ENCODE data around the gene CAPN12. TPM values are rescaled to one million over a fixed set of nuclear protein-coding genes. Genes with fewer than 3 reads are reported as not detected.

Gene CAPN12
- total RNA-seq, 1 experiment from 2014 or later, result 14.7 TPM

Other genes starting within 250 kb of the CAPN12 start
- 1.2 TPM in 1 of 2 replicates, not detected in the other for gene MAP4K1, start 126.5 kb downstream of the CAPN12 start, total RNA-seq (2022)
- gene EIF3K, start 125.3 kb downstream of the CAPN12 start, total RNA-seq (2022), result 334 and 338 TPM in 2 replicates
- 1,462 and 1,577 TPM in 2 replicates for gene ACTN4, start 96.8 kb downstream of the CAPN12 start, total RNA-seq (2022)
- gene LGALS7, start 29.0 kb upstream of the CAPN12 start, total RNA-seq (2022), result not detected in 2 replicates
- gene LGALS7B, start 44.7 kb upstream of the CAPN12 start, total RNA-seq (2022), result 3.2 and 4.8 TPM in 2 replicates
- gene LGALS4, start 68.5 kb upstream of the CAPN12 start, total RNA-seq (2022), result 321 and 537 TPM in 2 replicates
- gene ECH1, start 87.3 kb upstream of the CAPN12 start, total RNA-seq (2022), result 253 and 291 TPM in 2 replicates
- 383 and 408 TPM in 2 replicates for gene HNRNPL, start 105.5 kb upstream of the CAPN12 start, total RNA-seq (2022)
- 4.1 TPM in 2 replicates for gene RINL, start 133.8 kb upstream of the CAPN12 start, total RNA-seq (2022)
- gene SIRT2, start 155.1 kb upstream of the CAPN12 start, total RNA-seq (2022), result 51.7 and 55.6 TPM in 2 replicates
- 54.4 and 62.6 TPM in 2 replicates for gene NFKBIB, start 155.5 kb upstream of the CAPN12 start, total RNA-seq (2022)
- gene CCER2, start 167.7 kb upstream of the CAPN12 start, total RNA-seq (2022), result 0.57 and 1.2 TPM in 2 replicates
- gene SARS2, start 186.3 kb upstream of the CAPN12 start, total RNA-seq (2022), result 52.1 and 58.1 TPM in 2 replicates
- gene MRPS12, start 186.5 kb upstream of the CAPN12 start, total RNA-seq (2022), result 73.1 and 88.2 TPM in 2 replicates
- gene FBXO17, start 231.3 kb upstream of the CAPN12 start, total RNA-seq (2022), result 20.1 and 24.2 TPM in 2 replicates